GM21447 (cell line): ENCODE measurements around the gene DEK.
"Not testable (repeated sequence)": the region's sequence is repeated elsewhere in the genome, so short reads cannot be mapped to it uniquely, and the experiment has no call there.

Source experiments
- ATAC-seq: cut with Tn5 transposase; IDR thresholded peaks from one replicate; pipeline ENCODE4 v1.9.1; 2021; ENCODE audit not compliant: unreplicated experiment

The DEK gene, protein sequence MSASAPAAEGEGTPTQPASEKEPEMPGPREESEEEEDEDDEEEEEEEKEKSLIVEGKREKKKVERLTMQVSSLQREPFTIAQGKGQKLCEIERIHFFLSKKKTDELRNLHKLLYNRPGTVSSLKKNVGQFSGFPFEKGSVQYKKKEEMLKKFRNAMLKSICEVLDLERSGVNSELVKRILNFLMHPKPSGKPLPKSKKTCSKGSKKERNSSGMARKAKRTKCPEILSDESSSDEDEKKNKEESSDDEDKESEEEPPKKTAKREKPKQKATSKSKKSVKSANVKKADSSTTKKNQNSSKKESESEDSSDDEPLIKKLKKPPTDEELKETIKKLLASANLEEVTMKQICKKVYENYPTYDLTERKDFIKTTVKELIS

DNA sequence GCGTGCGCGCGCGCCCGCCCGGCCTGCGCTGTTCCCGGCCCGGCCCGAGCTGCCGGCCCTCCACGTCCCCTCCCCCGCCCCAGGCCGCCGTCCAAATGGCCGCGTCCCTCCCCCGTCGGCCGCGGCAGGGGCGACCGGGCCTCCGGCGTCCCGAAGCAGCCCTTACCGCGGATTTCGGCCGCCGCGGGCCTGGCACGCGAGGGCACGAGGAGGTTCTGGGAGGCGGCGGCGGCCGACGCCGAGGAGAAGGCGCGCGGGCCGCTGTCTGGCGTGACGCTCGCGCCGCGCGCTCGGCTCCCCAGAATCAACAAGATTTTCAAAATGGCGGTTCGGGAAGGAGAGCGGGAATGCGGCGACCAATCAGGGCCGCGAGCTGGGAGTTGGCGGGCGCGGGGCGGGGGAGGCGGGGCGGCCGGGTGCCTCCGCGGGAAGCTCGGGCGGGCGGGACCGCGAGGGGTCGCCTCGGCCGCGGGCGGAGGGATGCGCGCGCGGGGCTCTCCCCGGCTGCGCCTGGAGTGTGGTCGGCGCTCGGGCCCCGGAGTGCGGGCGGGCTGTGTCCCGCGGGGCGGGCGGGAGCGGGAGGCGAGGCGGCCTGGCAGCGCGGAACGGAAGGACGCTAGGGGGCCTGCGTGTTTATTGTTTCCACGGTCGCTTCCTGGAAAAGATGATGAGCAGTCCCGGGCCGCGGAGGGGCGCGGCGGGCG is at the start of gene DEK:
TSS of gene DEK (minus strand) at position 312 of the 704 bp plus-strand sequence. CDS start 543 bp downstream, outside the sequence.
- peak; percentile 43 for ATAC-seq

DNA sequence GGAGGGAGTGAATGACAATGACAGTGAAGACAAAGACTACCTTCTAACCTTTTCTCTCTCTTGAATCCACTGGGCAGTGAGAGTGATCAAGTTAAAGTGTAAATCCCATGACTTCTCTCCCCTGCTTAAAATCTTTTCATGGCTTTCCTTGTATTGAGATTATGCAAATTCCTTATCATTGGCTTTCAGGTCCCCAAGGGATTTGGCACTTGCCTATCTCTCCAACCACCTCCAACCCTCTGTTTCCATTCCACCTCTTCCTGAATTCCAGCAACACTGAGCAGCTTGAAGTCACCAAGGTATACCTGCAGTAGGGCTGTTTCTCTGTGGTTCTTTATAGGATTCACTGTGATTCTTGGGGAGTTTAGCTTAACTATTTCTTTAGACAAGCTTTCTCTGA is 48.0 kb upstream of the DEK start:
- ATAC-seq: no peak

DNA sequence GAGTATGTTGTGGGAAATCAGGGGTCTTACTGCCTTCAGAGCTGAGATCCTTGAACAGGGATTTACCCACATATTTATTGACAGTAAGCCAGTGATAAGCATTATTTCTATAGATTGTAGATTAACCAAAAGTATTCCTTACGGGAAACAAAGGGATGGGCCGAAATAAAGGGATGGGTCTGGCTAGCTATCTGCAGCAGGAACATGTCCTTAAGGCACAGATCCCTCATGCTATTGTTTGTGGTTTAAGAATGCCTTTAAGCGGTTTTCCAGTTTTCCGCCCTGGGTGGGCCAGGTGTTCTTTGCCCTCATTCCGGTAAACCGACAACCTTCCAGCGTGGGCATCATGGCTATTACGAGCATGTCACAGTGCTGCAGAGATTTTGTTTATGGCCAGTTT is 45.7 kb upstream of the DEK start:
- not testable (repeated sequence) for ATAC-seq

DNA sequence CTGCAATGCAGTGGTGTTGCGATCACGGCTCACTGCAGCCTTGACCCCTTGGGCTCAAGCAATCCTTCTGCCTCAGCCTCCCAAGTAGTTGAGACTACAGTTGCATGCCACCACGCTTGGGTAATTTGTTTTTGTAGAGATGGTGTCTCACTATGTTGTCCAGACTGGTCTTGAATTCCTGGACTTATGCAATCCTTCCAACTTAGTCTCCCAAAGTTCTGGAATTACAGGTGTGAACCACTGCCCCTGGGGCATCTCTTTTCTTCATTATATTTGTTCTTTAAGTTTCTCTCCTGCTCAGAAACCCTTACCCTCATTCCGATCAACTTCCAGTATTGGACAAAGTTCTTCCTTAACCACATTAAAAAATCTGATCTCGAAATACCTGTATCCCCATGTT is 44.7 kb upstream of the DEK start:
- no peak for ATAC-seq

DNA sequence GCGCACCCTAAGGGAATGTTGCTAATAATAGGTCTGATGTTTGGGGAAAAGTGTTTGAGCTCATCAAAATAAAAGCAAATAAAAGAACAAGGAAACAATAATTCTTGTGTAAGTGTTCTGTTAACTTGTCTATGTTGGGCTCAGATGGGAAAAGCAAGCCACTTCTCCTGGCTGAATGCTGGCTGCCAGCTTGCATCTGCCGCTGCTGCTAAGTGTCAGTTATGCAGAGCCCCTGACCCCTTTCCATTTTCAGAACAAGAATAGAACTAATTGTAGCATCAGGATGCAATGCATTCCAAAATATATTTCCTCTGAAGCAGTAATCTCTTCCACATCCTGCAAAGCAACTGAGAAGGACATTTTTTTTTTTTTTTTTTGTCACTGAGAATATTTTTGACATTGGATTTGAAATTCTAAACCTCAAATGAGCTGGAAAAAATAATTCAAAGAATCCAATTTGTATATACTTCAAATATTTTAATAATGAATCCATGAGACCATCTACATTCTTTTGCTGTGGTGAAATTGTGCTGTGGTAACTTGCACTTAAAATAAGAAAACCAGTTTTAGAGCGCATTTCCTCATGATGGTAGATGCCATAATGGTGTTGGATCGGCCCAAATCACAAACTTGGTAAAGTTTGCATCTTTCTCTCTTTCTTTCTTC is 43.9 kb upstream of the DEK start:
- ATAC-seq: no peak

DNA sequence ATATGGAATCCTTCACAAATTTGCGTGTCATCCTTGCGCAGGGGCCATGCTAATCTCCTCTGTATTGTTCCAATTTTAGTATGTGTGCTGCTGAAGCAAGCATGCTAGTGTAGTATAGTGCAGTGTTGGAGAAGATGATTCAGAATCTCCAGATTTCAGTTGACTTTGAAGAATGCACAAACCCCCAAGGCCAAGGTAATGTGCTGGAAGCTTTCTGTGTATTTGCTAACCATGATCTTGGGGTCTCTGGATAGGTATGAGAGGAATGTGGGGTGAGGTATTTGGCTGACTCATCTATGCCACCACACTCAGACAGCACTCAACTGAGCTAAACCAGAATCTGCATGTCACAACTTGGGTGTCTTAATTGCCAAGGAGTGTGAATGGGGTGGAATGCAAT is 42.6 kb upstream of the DEK start:
- no peak for ATAC-seq

DNA sequence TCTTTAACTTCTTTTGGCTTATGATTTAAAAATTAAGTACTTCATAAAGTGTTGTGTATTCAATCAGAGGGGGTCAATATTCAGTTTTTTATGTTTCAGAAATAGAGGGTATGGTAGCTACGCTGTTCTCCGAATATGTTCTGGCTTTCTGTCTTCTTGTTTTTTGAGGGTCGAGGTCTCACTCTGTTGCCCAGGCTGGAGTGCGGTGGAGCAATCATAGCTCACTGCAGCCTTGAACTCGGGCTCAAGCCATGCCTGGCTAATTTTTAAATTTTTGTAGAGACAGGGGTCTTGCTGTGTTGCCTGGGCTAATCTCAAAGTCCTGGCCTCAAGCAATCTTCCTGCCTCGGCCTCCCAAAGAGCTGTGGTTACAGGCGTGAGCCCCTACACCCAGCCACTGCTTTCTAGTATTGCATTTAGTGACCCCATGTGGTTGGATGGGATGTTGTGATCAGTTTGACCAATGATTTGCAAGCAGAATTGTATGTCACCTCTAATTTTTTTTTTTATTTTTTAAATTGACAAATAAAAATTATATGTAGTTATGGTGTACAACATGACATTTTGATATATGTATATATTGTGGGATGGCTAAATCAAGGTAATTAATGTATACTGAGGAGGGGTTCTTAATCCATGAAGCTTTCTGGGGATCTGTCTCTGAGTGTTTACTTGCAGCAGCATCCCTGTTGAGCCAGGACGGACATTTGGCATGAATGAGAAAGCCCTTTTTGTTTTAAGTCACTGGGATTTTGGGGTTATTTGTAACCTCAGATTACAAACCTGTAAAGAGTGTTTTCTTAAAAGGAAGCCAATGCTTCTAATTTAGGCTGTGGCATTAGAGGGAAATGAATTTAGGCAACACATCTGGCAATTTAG is 38.5 kb upstream of the DEK start:
- ATAC-seq: no peak

DNA sequence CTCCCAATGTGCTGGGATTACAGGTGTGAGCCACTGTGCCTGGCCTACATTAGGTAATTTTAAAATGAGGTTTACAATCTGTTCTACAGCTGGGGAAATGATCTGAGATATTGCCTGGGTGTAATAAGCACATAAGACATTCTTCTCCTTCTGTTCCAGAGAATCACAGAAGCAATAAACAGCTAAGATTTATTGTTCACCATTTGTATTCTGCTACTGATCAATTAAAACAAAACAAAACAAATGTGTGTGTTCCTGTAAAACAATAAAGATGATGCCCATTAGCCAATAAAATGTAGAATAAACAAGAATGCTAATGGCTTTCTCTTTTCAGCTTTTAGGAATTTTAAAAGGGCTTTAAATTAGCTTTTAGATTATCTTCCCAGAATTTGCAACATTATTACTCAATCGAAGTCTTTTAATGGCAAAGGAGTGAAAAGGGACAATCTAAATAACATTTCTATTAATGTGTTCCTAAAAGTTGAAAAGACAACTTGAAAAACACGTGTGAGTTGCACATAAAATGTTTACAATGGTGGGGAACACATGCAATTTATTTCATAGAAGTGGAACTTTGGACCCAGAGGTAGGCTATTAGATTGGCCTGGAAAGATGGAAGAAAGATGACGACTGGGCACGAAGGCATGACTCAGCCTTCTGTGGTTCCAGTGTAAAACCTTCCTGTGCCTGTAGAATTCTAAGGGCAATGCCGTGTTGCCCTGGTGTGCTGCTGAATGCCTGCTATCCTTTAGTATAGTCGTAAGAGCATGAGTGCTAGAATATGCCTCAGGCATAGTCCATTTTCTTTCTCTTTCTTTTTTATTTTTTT is 29.0 kb upstream of the DEK start:
- ATAC-seq: no peak

DNA sequence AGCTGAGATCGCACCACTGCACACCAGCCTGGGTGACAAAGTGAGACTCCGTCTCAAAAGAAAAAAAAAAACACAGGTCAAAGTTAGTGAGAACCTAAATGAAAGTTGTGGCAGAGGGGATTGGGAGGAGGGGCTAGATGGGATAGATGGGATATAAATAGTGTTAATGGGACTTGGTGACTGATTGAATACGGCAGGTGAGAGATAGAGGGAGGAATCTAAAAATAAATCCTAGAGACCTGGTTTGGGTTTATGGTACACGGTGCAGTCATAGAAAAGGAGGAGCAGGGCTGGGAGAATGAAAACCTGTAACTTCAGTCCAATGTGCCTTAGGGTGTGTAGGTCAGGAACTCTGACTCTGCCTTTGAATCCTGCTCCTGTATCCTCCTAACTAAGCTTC is 25.0 kb upstream of the DEK start:
- ATAC-seq: no peak

DNA sequence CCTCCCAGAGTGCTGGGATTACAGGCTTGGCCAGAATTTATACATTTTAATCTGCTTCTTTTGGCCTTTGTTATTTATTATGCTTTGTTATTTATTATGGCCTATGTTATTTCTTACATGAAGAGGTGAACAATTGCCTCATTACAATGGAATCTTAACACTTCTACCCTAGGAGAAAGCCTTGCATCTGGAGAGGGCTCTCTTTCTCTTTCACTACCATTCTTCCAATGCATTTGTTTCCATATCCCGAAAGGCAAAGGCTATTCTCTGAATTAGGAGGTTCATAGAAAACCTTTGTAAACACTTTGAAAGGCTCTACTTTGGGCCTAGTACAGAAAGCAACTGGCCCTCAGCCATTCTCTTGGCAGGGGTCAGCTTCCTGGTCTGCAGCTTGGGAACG is 19.9 kb upstream of the DEK start:
- no peak for ATAC-seq

DNA sequence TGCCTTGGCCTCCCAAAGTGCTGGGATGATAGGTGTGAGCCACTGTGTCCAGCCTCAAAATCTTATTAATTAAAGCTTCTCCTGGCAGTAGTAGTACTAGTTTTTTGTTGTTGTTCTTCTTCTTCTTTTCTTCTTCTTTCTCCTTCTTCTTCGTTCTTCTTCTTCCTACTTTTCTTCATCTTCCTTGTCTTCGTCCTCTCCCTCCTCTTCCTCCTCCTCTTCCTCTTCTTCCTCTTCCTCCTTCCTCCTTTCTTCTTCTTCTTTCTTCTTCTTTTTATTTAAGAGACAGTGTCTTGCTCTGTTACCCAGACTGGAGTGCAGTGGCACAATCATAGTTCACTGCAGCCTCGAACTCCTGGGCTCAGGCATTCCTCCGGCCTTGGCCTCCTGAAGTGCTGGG is 17.2 kb upstream of the DEK start:
- no peak for ATAC-seq

DNA sequence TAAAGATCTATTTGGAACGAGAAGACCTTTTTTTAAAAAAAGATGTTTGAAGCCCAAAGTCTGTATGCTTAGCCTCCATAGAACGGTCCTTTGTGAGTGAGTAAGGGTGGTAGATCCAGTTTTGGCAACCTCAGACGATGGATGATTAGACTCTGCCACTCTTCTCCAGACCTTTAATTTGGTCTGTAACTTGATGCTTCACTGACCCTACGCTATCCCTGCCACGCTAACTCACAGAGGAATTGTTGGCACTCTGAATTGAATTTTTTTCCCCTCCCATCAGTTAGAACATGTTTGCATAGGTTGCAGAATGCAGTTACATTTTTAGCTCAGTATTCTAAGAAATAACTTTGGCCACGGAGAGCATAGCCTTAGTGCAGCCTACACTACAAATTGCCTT is 15.8 kb upstream of the DEK start:
- ATAC-seq: no peak

DNA sequence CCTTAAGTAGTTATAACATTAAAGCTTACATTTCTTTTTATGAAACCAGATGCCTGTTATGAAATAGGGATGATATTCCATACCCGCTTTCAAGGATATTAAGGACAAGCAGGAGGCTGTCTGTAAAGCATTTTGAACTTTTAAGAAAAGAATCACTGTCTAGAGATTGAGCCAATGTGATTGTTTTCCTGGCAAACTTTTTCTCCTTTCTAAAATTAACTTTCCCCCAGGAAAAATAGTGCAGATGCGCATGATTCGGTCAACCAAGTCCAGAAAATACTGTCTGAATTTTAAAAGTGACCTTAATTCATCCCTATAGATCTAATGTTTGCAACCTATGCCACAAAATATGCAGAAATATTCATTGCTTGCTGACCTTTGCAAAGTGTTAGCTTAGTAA is 15.1 kb upstream of the DEK start:
- no peak for ATAC-seq

DNA sequence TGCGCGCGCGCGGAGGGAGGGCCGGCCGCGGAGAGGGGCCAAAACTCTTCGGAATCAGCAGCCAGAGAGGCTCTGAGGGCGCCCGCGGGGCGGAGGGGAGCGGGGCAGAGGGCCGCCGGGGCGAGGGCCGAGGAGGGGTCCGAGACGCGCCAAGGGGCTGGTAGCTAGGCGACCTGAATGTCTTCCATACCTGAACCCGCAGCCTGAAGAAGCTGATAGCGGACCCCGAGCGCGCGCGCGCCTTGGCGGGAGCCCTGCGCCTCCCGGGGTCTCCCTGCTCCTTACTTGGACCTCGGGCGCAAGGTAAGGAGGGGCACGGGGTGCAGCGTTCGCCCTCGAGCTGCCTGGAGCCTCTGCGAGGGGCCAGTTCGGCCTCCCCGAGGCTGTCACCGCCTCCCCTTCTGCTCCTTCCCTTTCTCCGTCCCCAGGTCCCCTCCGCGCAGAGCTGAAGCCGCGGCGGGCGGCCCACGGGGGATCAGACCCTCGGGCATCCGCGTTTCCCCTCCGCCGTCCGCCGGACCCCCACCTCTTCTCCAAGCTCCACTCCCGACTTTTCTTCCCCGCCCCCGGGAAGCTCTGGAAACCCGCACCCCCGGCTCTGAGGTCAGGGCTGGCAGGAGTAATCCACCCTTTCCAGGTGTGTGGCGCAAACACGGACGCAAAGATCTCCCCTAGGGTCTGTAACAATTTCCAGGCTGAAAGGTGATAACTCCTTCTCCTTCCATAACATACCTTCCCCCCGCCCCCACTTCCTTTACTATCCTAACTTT is 13.1 kb upstream of the DEK start:
- ATAC-seq: no peak

DNA sequence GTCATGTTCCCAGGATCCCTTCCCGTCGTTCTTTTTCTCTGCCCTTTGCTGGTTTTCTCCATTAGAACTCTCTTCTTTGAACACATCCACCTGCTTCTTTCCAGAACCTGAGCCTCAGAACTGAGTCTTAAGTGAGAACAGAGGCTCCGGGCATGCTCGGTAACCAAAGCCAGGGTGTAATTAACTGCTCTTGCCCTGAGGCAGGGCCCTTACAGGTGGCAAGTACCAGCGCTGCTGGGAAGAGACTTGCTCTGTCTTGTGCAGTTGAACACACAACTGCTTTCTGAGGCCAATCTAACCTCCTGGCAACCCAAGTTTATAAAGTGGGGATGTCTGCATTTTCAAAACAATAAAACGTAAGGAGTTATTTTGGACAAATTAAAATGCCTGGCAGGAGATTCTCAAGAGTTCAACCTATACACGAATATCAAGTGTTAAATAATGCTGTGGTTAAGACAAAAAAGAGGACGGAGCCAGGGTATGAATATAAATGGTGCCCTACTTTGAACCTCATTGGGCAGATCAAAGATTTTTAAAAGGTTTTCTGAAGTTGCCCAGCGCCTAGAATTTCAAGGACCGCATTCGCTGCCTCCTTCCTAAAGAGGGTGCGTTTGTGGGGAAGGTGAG is 12.4 kb upstream of the DEK start:
- ATAC-seq: no peak

DNA sequence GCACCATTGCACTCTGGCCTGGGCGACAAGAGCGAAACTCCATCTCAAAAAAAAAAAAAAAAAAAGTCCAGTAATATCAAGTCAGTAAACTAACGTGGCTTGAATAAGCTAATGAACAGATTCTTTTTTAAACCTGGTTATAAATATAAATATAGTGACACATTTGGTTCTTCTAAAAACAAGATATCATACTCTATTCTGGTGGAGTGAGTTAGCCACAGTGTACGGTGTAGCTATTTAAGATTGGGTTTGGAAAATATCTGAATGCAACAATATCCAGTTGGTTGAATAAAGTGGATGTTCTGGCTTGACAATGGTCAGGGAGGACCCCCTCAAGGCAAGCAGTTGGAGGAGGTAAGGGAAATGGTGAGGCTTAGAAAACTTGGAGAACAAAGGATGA is 5.9 kb upstream of the DEK start:
- ATAC-seq: no peak

DNA sequence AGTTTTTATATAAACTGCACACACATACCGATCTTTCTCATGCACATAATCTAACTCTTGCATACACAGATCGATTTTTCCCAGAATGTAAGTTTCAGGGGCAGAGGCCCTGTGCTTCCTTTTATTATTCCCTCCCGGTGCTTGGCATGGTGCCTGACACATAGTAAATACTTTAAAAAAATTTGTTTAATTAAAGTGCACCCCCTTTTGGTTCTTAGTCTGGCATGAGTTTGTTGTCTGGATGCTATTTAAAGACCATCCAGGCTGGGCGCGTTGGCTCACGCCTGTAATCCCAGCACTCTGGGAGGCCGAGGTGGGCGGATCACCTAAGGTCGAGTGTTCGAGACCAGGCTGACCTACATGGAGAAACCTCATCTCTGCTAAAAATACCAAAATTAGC is 5.4 kb upstream of the DEK start:
- no peak for ATAC-seq

DNA sequence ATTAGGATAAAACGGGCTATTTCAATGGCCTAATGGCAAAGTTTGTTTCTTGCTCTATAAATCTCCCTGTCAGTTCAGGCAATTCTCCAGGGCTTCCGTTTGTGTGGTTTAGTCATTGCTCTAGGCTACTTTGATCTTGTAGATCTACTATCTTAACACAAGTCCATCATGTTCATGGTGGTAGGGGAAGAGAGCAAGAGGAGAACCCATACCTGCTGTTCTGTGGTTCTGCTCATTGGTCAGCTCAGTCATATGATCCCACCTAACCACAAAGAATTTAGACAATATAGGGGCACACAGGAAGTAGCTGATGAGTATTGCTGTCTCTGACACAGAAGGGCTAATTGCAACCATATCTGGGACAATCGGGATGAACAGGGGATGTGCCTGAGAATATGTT is 4.9 kb upstream of the DEK start:
- ATAC-seq: no peak

DNA sequence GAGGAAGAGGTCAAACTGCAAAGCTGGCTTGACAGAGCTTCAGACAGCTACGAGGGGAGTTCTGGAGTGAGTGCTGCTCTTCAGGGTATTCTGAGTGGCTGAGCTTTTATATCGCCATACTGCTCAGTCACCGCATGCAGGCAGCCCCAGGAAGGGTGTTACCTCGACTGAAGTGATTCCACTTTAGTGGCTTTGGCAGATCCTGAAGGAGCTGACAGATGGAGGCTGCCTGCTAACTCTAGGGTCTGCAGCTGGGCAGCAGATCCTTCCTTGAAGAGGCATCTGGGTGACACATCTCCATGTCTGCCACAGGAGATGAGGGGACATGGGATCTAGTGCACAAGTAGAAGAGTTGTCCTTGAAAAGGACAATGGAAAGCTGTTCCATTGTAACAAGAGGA is 3.7 kb upstream of the DEK start:
- ATAC-seq: no peak
